Right lobe of liver (tissue), 6 donors: Measurements from ENCODE around the gene PSMD13. TPM values are rescaled to one million over a fixed set of nuclear protein-coding genes. Genes with fewer than 3 reads are reported as not detected.

Experiments used
- ATAC-seq, 4 donors: fragments of 200-7000 bp; cut with Tn5 transposase; one replicate each; pipeline ENCODE4 v1.9.1; 2020; ENCODE audit warnings: mild to moderate bottlenecking in 4 of 4, moderate library complexity in 4 of 4
- DNase-seq, 3 donors: peaks; one replicate each; pipeline ENCODE4 v3.0.0-alpha.2; 2020
- H3K27ac ChIP-seq, 3 donors: fragments of 200-600 bp; one replicate each; pipeline ENCODE4 v1.8.0; 2022
- H3K27me3 ChIP-seq, 2 donors: fragments of 200-600 bp; one replicate each; pipeline ENCODE4 v1.8.0; 2022
- H3K36me3 ChIP-seq, 4 donors: fragments of 200-600 bp; sonication (generic) in 1 of 4; one replicate each; pipeline versions ENCODE4 v1.5.1 to v1.8.0; 2017 to 2022; ENCODE audit warnings: control low read depth in 1 of 4
- H3K4me1 ChIP-seq, 4 donors: fragments of 200-600 bp; sonication (generic) in 1 of 4; one replicate each; pipeline versions ENCODE4 v1.5.1 to v1.8.0; 2017 to 2022; ENCODE audit warnings: control low read depth in 1 of 4
- H3K4me3 ChIP-seq, 3 donors: fragments of 200-600 bp; one replicate each; pipeline ENCODE4 v1.8.0; 2022
- H3K9me3 ChIP-seq, 4 donors: fragments of 200-600 bp; sonication (generic) in 1 of 4; one replicate each; pipeline versions ENCODE4 v1.5.1 to v1.8.0; 2017 to 2022; ENCODE audit warnings: control low read depth in 1 of 4
- CTCF ChIP-seq, 4 donors: fragments of 200-600 bp in 3 of 4; fragments of 450-650 bp in 1 of 4; IDR thresholded peaks; one replicate each; pipeline versions ENCODE4 v1.5.1 to v1.8.0; 2016 to 2022; ENCODE audit warnings: antibody characterized with exemption in 4 of 4, mild to moderate bottlenecking in 2 of 4
- POLR2A ChIP-seq: fragments of 450-650 bp; IDR thresholded peaks from one replicate; pipeline ENCODE4 v1.6.1; 2017; ENCODE audit warnings: antibody characterized with exemption, mild to moderate bottlenecking
- WGBS: methylation state at CpG from one replicate; pipeline ENCODE4 v1.1.6; 2018; ENCODE audit warnings: low coverage, low lambda C conversion rate; ENCODE audit not compliant: insufficient coverage; ENCODE audit errors: missing lambda C conversion rate; 5-methylcytosine and 5-hydroxymethylcytosine counted together
- intact Hi-C, 2 donors: fragments of 100-400 bp; cut with DNase I; formaldehyde crosslinking; loops; one replicate each; pipeline versions ENCODE4 v1.11.2 to v1.14.1; 2022
- total RNA-seq, 6 experiments: library from RNA; depleted of rRNA in 2 of 6; stranded (reverse); fragments of >200 nt in 2 of 6; fragmentation: NEBNext Ultra II Directional in 3 of 6; extraction: Animal tissue kit (Norgen Biotek cat#: 25700) in 3 of 6; gene quantifications; one replicate each; pipeline versions ENCODE4 v1.1.0 to v1.2.4, GENCODE V29; 2016 to 2023
- donor health status: DM: no; HTN: yes; CAD: no.
- donor health status: DM: no; HTN: no; CAD: no.
- donor health status: DM: no; HTN: no; CAD: no.
- donor health status: DM: no; HTN: yes; CAD: no.
- donor health status: DM: no; HTN: yes; CAD: no.

PSMD13 gene
- total RNA-seq, 6 experiments from 2014 or later, result 46.1 to 71.5 (median 48.7) TPM

GRCh38 chr11:297051-297585, 60.3 kb downstream of the PSMD13 start:
- no peak overlapping the region for H3K27ac ChIP-seq
- no peaks in the 10 kb centered on the region for H3K9me3 ChIP-seq
- H3K27me3 ChIP-seq, result no peaks in the 10 kb centered on the region
- DNase-seq, result peak in 1 of 3 donors; percentile 47
- H3K36me3 ChIP-seq, result no peaks in the 10 kb centered on the region
- H3K4me3 ChIP-seq, result no peak overlapping the region
- intact Hi-C loops, result no loop called here
- H3K4me1 ChIP-seq, result no peaks in the 10 kb centered on the region
- ATAC-seq, result peak in 2 of 4 donors; percentile 1 to 4
- WGBS, result 80% methylated on average over 4 of the region's 13 CpGs
- no peak for TF ChIP-seq POLR2A
- TF ChIP-seq CTCF (IDR thresholded peaks at IDR 0.05), result no peak

GRCh38 chr11:297586-298405, 61.0 kb downstream of the PSMD13 start:
- TF ChIP-seq CTCF (IDR thresholded peaks at IDR 0.05) (no peak), POLR2A (no peak)

GRCh38 chr11:298406-299065, 61.8 kb downstream of the PSMD13 start:
- H3K27me3 ChIP-seq, result no peaks in the 10 kb centered on the region
- H3K9me3 ChIP-seq, result no peaks in the 10 kb centered on the region
- DNase-seq (peak; percentile 29 to 53 (median 49)), ATAC-seq (peak; percentile 7 to 47 (median 30))
- intact Hi-C loops, result no loop called here
- no CpG with 5 or more reads among the region's 15 CpGs for WGBS
- H3K4me1 ChIP-seq, result no peaks in the 10 kb centered on the region
- TF ChIP-seq POLR2A, result no peak
- no peak for TF ChIP-seq CTCF (IDR thresholded peaks at IDR 0.05)
- no peak overlapping the region for H3K4me3 ChIP-seq
- H3K27ac ChIP-seq, result no peak overlapping the region
- no peaks in the 10 kb centered on the region for H3K36me3 ChIP-seq

More at GRCh38 chr11:297586-298405, 61.0 kb downstream of the PSMD13 start:
- intact Hi-C loops, result no loop called here
- Histone ChIP-seq H3K36me3 (no peaks in the 10 kb centered on the region), H3K4me1 (no peaks in the 10 kb centered on the region), H3K9me3 (no peaks in the 10 kb centered on the region), H3K27ac (no peak overlapping the region), H3K4me3 (no peak overlapping the region), H3K27me3 (no peaks in the 10 kb centered on the region)
- peak; percentile 18 to 50 (median 38) for DNase-seq
- ATAC-seq, result peak in 3 of 4 donors; percentile 14 to 34 (median 30)
- WGBS, result 60% methylated on average over 11 of the region's 26 CpGs

- no peak within 1 kb of the TSS for H3K4me3 ChIP-seq
- ATAC-seq (no peak), DNase-seq (peak in 2 of 3 donors; percentile 22 to 48)
- intact Hi-C loops, result no loop called here
- H3K4me1 ChIP-seq, result no peaks in the 10 kb centered on the region
- TF ChIP-seq POLR2A (no peak), CTCF (IDR thresholded peaks at IDR 0.05) (no peak)
- no peaks in the 10 kb centered on the region for H3K9me3 ChIP-seq
- H3K27me3 ChIP-seq, result no peaks in the 10 kb centered on the region
- WGBS, result 19% methylated on average over 3 of the region's 40 CpGs
- H3K27ac ChIP-seq, result no peak within 1 kb of the TSS
- H3K36me3 ChIP-seq, result no peaks in the 10 kb centered on the region
These were observed 62.5 kb downstream of the PSMD13 start, which contains the start of gene IFITM5 for GRCh38 chr11:299081-299891. Gene IFITM5 (minus strand): TSS chr11:299526. CDS start chr11:299490, 36 bp downstream.
